ENCODE data around the gene AQP3.
A peak's percentile ranks its signal among the peaks of the same experiment; 100 is the strongest.
"Not testable (repeated sequence)": the region's sequence is repeated elsewhere in the genome, so short reads cannot be mapped to it uniquely, and the experiment has no call there.

Gene AQP3

GRCh38 chr9:33424043-33424442 is 23.4 kb downstream of the AQP3 start:
- not testable (repeated sequence) for H3K27ac ChIP-seq; DNase-seq (ENCODE audit: low read depth, low spot score)

GRCh38 chr9:33419708-33420303 is 27.6 kb downstream of the AQP3 start:
- DNase-seq (ENCODE audit: low read depth, low spot score): no peak
- H3K27ac ChIP-seq: no peak overlapping the region

GRCh38 chr9:33418090-33418489 is 29.3 kb downstream of the AQP3 start:
- H3K27ac ChIP-seq: peak overlapping the region; percentile 26
- DNase-seq (ENCODE audit: low read depth, low spot score): no peak

GRCh38 chr9:33416996-33417395 is 30.4 kb downstream of the AQP3 start:
- no peak for DNase-seq (ENCODE audit: low read depth, low spot score)
- no peak overlapping the region for H3K27ac ChIP-seq

- H3K27ac ChIP-seq: peak overlapping the region; percentile 51
- DNase-seq (ENCODE audit: low read depth, low spot score): peak; percentile 83
Observed at GRCh38 chr9:33415501-33416038, 31.8 kb downstream of the AQP3 start.

- H3K27ac ChIP-seq: peak overlapping the region; percentile 51
- DNase-seq (ENCODE audit: low read depth, low spot score): no peak
Observed at GRCh38 chr9:33414889-33415500, 32.4 kb downstream of the AQP3 start.

GRCh38 chr9:33414268-33414667 is 33.1 kb downstream of the AQP3 start:
- DNase-seq (ENCODE audit: low read depth, low spot score): no peak
- H3K27ac ChIP-seq: no peak overlapping the region

GRCh38 chr9:33408087-33408486 is 39.3 kb downstream of the AQP3 start:
- no peak overlapping the region for H3K27ac ChIP-seq
- DNase-seq (ENCODE audit: low read depth, low spot score): no peak

- no peak overlapping the region for H3K27ac ChIP-seq
- DNase-seq (ENCODE audit: low read depth, low spot score): no peak
Observed at GRCh38 chr9:33407061-33407460, 40.3 kb downstream of the AQP3 start.

- no peak overlapping the region for H3K27ac ChIP-seq
- no peak for DNase-seq (ENCODE audit: low read depth, low spot score)
Observed at GRCh38 chr9:33404788-33405362, 42.5 kb downstream of the AQP3 start.

GRCh38 chr9:33403941-33404787 is 43.2 kb downstream of the AQP3 start:
- DNase-seq (ENCODE audit: low read depth, low spot score): no peak
- no peak overlapping the region for H3K27ac ChIP-seq

- not testable (repeated sequence) for DNase-seq (ENCODE audit: low read depth, low spot score)
Observed at GRCh38 chr9:33402371-33402770, 45.0 kb downstream of the AQP3 start, which contains the start of gene AQP7. Gene AQP7, minus strand, starts transcription at chr9:33402568. Its CDS starts 1,306 bp downstream, at chr9:33401262.

GRCh38 chr9:33401809-33402208 is 45.6 kb downstream of the AQP3 start:
- DNase-seq (ENCODE audit: low read depth, low spot score): not testable (repeated sequence)

More at GRCh38 chr9:33402371-33402770, 45.0 kb downstream of the AQP3 start, which contains the start of gene AQP7:
- not testable (repeated sequence) for H3K27ac ChIP-seq

GRCh38 chr9:33399047-33399446 is 48.3 kb downstream of the AQP3 start:
- H3K27ac ChIP-seq; DNase-seq (ENCODE audit: low read depth, low spot score): not testable (repeated sequence)

More at GRCh38 chr9:33401809-33402208, 45.6 kb downstream of the AQP3 start:
- not testable (repeated sequence) for H3K27ac ChIP-seq

GRCh38 chr9:33397801-33398200 is 49.6 kb downstream of the AQP3 start:
- H3K27ac ChIP-seq; DNase-seq (ENCODE audit: low read depth, low spot score): not testable (repeated sequence)

- not testable (repeated sequence) for H3K27ac ChIP-seq; DNase-seq (ENCODE audit: low read depth, low spot score)
Observed at GRCh38 chr9:33395159-33395879, 52.1 kb downstream of the AQP3 start.

- not testable (repeated sequence) for DNase-seq (ENCODE audit: low read depth, low spot score); H3K27ac ChIP-seq
Observed at GRCh38 chr9:33393986-33394385, 53.4 kb downstream of the AQP3 start.

GRCh38 chr9:33393581-33393980 is 53.8 kb downstream of the AQP3 start:
- no peak overlapping the region for H3K27ac ChIP-seq
- DNase-seq (ENCODE audit: low read depth, low spot score): no peak

- H3K27ac ChIP-seq; DNase-seq (ENCODE audit: low read depth, low spot score): not testable (repeated sequence)
Observed at GRCh38 chr9:33392591-33393021, 54.8 kb downstream of the AQP3 start.

Measured in epithelial cell of prostate (primary cell).